Caco-2 (cell line): ENCODE results near the gene C1orf198. TPM values are rescaled to one million over a fixed set of nuclear protein-coding genes. Genes with fewer than 3 reads are reported as not detected.
"Not testable (repeated sequence)": the region's sequence is repeated elsewhere in the genome, so short reads cannot be mapped to it uniquely, and the experiment has no call there.

ENCODE experiments used
- BruUV-seq: library from RNA; stranded (reverse); fragments of 400-500 nt; replicated peaks from 2 replicates; lab custom pipeline; 2021; lab: Mats Ljungman, UMichigan
- CTCF ChIA-PET: fragments of 300-600 bp; sonication (Branson Sonifier 250); formaldehyde crosslinking; loops from one replicate; lab custom pipeline; 2022; ENCODE audit warnings: antibody characterized with exemption; lab: Charles Lee
- POLR2A ChIA-PET: fragments of 300-600 bp; sonication (Branson Sonifier 250); formaldehyde crosslinking; loops from one replicate; lab custom pipeline; 2022; ENCODE audit warnings: antibody characterized with exemption; lab: Charles Lee
- DNase-seq, 2 experiments: peaks; one replicate each; pipeline versions ENCODE4 v3.0.0 to v3.0.0-alpha.2; 2020 to 2022
- H3K27me3 ChIP-seq: replicated peaks from 2 replicates; pipeline ENCODE4 v1.6.0; 2011; ENCODE audit warnings: low read length; ENCODE audit not compliant: control insufficient read depth, insufficient read depth
- H3K36me3 ChIP-seq: 2 replicates; pipeline ENCODE4 v1.5.1; 2011; ENCODE audit warnings: low read length; ENCODE audit not compliant: control insufficient read depth, insufficient read depth
- H3K4me1 ChIP-seq: fragments of 250-450 bp; sonication (Bioruptor Pico); 2 replicates; pipeline ENCODE4 v1.5.1; 2020; ENCODE audit warnings: mild to moderate bottlenecking
- H3K4me3 ChIP-seq: 2 replicates; pipeline ENCODE4 v1.5.1; 2011; ENCODE audit warnings: low read depth, mild to moderate bottlenecking, control low read depth, low read length
- H3K9me3 ChIP-seq: fragments of 250-450 bp; sonication (Bioruptor Pico); 2 replicates; pipeline ENCODE4 v1.5.1; 2020; ENCODE audit warnings: mild to moderate bottlenecking, moderate library complexity
- H3K27ac Mint-ChIP-seq: one replicate; pipeline ENCODE4 v1.8.0; 2022; ENCODE audit warnings: mixed read lengths; ENCODE audit not compliant: unreplicated experiment
- H3K27me3 Mint-ChIP-seq: one replicate; pipeline ENCODE4 v1.8.0; 2022; ENCODE audit warnings: mixed read lengths; ENCODE audit not compliant: insufficient read depth, unreplicated experiment
- H3K36me3 Mint-ChIP-seq: one replicate; pipeline ENCODE4 v1.8.0; 2022; ENCODE audit warnings: mild to moderate bottlenecking, mixed read lengths; ENCODE audit not compliant: insufficient read depth, unreplicated experiment
- H3K4me1 Mint-ChIP-seq: one replicate; pipeline ENCODE4 v1.8.0; 2022; ENCODE audit warnings: low read depth, mixed read lengths; ENCODE audit not compliant: unreplicated experiment
- H3K4me3 Mint-ChIP-seq: one replicate; pipeline ENCODE4 v1.8.0; 2022; ENCODE audit warnings: mild to moderate bottlenecking, moderate library complexity, mixed read lengths; ENCODE audit not compliant: unreplicated experiment
- H3K9me3 Mint-ChIP-seq: one replicate; pipeline ENCODE4 v1.8.0; 2022; ENCODE audit warnings: mixed read lengths; ENCODE audit not compliant: unreplicated experiment
- intact Hi-C: fragments of 100-400 bp; cut with micrococcal nuclease; formaldehyde crosslinking; loops from one replicate; pipeline ENCODE4 v1.10.0; 2022; ENCODE audit not compliant: unreplicated experiment
- total RNA-seq: library from RNA; stranded (reverse); gene quantifications from 2 replicates; pipeline ENCODE4 v1.2.3, GENCODE V29; 2022
- TF ChIP-seq, protein P1 (sequence below), 2 experiments: fragments of 200-600 bp in 1 of 2; IDR thresholded peaks; 1 replicate in 1 of 2; 2 replicates in 1 of 2; pipeline versions ENCODE4 v1.5.1 to v1.8.0; 2011 to 2022; ENCODE audit warnings: antibody characterized with exemption in 1 of 2, control low read depth in 1 of 2, inconsistent platforms in 1 of 2, low read depth in 1 of 2, low read length in 1 of 2, mild to moderate bottlenecking in 1 of 2, moderate library complexity in 1 of 2; ENCODE audit not compliant: insufficient read depth in 1 of 2, severe bottlenecking in 1 of 2, unreplicated experiment in 1 of 2

C1orf198 gene
- total RNA-seq, 1 experiment from 2014 or later, result 92.2 TPM

DNA sequence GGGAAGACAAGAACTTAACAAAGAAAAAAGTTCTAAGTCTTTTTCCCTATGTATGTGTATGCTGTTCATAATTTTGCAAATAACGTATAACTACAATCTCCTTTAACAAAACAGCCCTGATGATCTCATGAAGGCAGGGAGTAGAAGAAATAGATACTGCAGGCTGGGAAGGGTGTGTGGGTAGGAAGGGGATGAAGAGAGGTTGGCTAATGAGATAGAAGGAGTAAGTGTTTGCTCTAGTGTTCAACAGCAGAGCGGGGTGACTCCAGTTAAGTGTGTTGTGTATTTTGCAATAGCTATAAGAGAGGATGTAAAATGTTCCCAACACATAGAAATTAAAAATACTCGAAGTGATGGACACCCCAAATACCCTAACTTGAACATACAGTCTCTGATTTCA is 20.1 kb downstream of the C1orf198 start:
- peaks cover 24% of the 10 kb centered on the region for H3K4me1 ChIP-seq
- no peak overlapping the region for H3K4me3 Mint-ChIP-seq
- H3K36me3 Mint-ChIP-seq, result peaks cover 44% of the 10 kb centered on the region
- no peaks in the 10 kb centered on the region for H3K27me3 ChIP-seq
- H3K27me3 Mint-ChIP-seq, result no peaks in the 10 kb centered on the region
- H3K36me3 ChIP-seq, result peaks cover 2% of the 10 kb centered on the region
- peaks cover 21% of the 10 kb centered on the region for H3K4me1 Mint-ChIP-seq
- H3K4me3 ChIP-seq, result no peak overlapping the region
- H3K9me3 Mint-ChIP-seq, result peaks cover 8% of the 10 kb centered on the region
- H3K9me3 ChIP-seq, result no peaks in the 10 kb centered on the region; the same call in 1 of the 2 replicates
- BruUV-seq, result no TSS peak
- no peak overlapping the region for H3K27ac Mint-ChIP-seq
- intact Hi-C loops, result no loop called here
- TF ChIP-seq, protein P1, sequence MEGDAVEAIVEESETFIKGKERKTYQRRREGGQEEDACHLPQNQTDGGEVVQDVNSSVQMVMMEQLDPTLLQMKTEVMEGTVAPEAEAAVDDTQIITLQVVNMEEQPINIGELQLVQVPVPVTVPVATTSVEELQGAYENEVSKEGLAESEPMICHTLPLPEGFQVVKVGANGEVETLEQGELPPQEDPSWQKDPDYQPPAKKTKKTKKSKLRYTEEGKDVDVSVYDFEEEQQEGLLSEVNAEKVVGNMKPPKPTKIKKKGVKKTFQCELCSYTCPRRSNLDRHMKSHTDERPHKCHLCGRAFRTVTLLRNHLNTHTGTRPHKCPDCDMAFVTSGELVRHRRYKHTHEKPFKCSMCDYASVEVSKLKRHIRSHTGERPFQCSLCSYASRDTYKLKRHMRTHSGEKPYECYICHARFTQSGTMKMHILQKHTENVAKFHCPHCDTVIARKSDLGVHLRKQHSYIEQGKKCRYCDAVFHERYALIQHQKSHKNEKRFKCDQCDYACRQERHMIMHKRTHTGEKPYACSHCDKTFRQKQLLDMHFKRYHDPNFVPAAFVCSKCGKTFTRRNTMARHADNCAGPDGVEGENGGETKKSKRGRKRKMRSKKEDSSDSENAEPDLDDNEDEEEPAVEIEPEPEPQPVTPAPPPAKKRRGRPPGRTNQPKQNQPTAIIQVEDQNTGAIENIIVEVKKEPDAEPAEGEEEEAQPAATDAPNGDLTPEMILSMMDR (IDR thresholded peaks at IDR 0.05; ENCODE audit: insufficient read depth in 1 of 2, low read depth in 1 of 2, low read length in 1 of 2, severe bottlenecking in 1 of 2, unreplicated experiment in 1 of 2), result no peak
- ChIA-PET POLR2A (interaction anchor here (0.7 kb wide), 1 partner anchor 19 kb away, joined by 3 read pairs; no protein-coding TSS in a partner anchor), CTCF (no interaction called here)
- no peak for DNase-seq

DNA sequence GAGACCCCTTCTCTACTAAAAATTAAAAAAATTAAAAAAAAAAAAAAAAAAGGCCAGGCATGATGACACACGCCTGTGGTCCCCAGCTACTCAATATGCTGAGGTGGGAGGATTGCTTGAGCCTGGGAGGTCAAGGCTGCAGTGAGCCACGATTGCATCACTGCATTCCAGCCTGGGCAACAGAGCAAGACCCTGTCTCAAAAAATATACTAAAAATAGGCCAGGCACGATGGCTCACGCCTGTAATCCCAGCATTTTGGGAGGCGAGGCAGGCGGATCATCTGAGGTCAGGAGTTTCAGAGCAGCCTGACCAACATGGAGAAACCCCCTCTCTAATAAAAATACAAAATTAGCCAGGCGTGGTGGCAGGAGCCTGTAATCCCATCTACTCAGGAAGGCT is 23.1 kb downstream of the C1orf198 start:
- H3K4me3 ChIP-seq, CTCF ChIA-PET, H3K27me3 Mint-ChIP-seq, DNase-seq, H3K4me1 ChIP-seq, BruUV-seq, H3K4me3 Mint-ChIP-seq, POLR2A ChIA-PET, H3K9me3 ChIP-seq, H3K36me3 ChIP-seq, intact Hi-C loops, H3K9me3 Mint-ChIP-seq, H3K27me3 ChIP-seq, H3K27ac Mint-ChIP-seq: not testable (repeated sequence)
- peaks cover 16% of the 10 kb centered on the region for H3K4me1 Mint-ChIP-seq
- H3K36me3 Mint-ChIP-seq, result peaks cover 55% of the 10 kb centered on the region

DNA sequence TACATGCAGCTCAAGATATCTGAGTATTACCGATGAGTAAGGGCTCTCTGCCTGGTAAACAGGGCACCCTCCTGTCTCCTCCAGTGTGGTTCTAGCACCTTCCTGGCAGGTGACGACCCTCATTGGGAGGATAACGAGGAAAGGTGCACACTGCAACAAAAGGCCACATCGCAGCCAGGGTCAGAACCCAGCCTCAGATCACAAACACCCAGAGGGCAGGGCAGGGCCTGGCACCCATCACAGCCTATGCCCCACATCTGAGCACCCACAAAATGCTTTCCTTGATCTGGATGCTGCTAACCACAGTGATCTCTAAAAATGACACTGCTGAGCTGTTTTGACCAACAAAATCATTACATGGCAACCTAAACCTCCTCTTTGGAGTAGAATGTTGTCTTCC is 23.8 kb downstream of the C1orf198 start:
- peaks cover 13% of the 10 kb centered on the region for H3K4me1 Mint-ChIP-seq
- DNase-seq, result no peak
- Histone ChIP-seq H3K36me3 (peaks cover 2% of the 10 kb centered on the region; the same call in 1 of the 2 replicates), H3K4me3 (no peak overlapping the region), H3K4me1 (no peaks in the 10 kb centered on the region), H3K9me3 (no peaks in the 10 kb centered on the region), H3K27me3 (no peaks in the 10 kb centered on the region)
- H3K27ac Mint-ChIP-seq, result no peak overlapping the region
- H3K36me3 Mint-ChIP-seq, result peaks cover 61% of the 10 kb centered on the region
- CTCF ChIA-PET, result no interaction called here
- no peaks in the 10 kb centered on the region for H3K27me3 Mint-ChIP-seq
- TF ChIP-seq, protein P1 (IDR thresholded peaks at IDR 0.05; ENCODE audit: insufficient read depth in 1 of 2, low read depth in 1 of 2, low read length in 1 of 2, severe bottlenecking in 1 of 2, unreplicated experiment in 1 of 2), result no peak
- no TSS peak for BruUV-seq
- POLR2A ChIA-PET, result no interaction called here
- no peaks in the 10 kb centered on the region for H3K9me3 Mint-ChIP-seq
- H3K4me3 Mint-ChIP-seq, result no peak overlapping the region
- intact Hi-C loops, result no loop called here
